MM.1S (cell line): ENCODE results near the gene ODF4.

Source experiments
- DNase-seq: peaks from one replicate; pipeline ENCODE4 v3.0.0-alpha.2; 2015
- H2AFZ ChIP-seq: fragments of 300-600 bp; sonication (generic); 2 replicates; pipeline ENCODE4 v1.6.0; 2016; ENCODE audit warnings: antibody characterized with exemption, low read length
- H3F3A ChIP-seq: fragments of 300-600 bp; sonication (generic); 2 replicates; pipeline ENCODE4 v1.6.1; 2016; ENCODE audit warnings: mild to moderate bottlenecking, antibody characterized with exemption, low read length, moderate library complexity, mixed read lengths; ENCODE audit not compliant: insufficient read depth
- H3K27ac ChIP-seq: fragments of 300-600 bp; sonication (generic); 2 replicates; pipeline ENCODE4 v1.5.1; 2016; ENCODE audit warnings: mild to moderate bottlenecking, low read length
- H3K27me3 ChIP-seq: fragments of 300-600 bp; sonication (generic); replicated peaks from 2 replicates; pipeline ENCODE4 v1.6.0; 2016; ENCODE audit warnings: low read length; ENCODE audit not compliant: insufficient read depth
- H3K36me3 ChIP-seq: fragments of 300-600 bp; sonication (generic); replicated peaks from 2 replicates; pipeline ENCODE4 v1.6.1; 2016; ENCODE audit warnings: mild to moderate bottlenecking, low read length, mixed read lengths; ENCODE audit not compliant: insufficient read depth
- H3K4me1 ChIP-seq: fragments of 300-600 bp; sonication (generic); 2 replicates; pipeline ENCODE4 v1.6.1; 2016; ENCODE audit warnings: low read length, mixed read lengths
- H3K4me2 ChIP-seq: fragments of 300-600 bp; sonication (generic); 2 replicates; pipeline ENCODE4 v1.6.0; 2016; ENCODE audit warnings: low read depth, low read length
- H3K4me3 ChIP-seq: fragments of 300-600 bp; sonication (generic); 2 replicates; pipeline ENCODE4 v1.5.1; 2016; ENCODE audit warnings: low read length, mixed read lengths
- H3K79me2 ChIP-seq: fragments of 300-600 bp; sonication (generic); 2 replicates; pipeline ENCODE4 v1.6.1; 2016; ENCODE audit warnings: mixed run types, low read length, mixed read lengths
- H3K9ac ChIP-seq: fragments of 300-600 bp; sonication (generic); 2 replicates; pipeline ENCODE4 v1.6.1; 2016; ENCODE audit warnings: low read length, mixed read lengths
- H3K9me2 ChIP-seq: fragments of 300-600 bp; sonication (generic); replicated peaks from 2 replicates; pipeline ENCODE4 v1.6.1; 2016; ENCODE audit warnings: mild to moderate bottlenecking, low read length, mixed read lengths; ENCODE audit not compliant: insufficient read depth
- H3K9me3 ChIP-seq: fragments of 300-600 bp; sonication (generic); replicated peaks from 2 replicates; pipeline ENCODE4 v1.6.1; 2016; ENCODE audit warnings: mild to moderate bottlenecking, low read length, mixed read lengths; ENCODE audit not compliant: insufficient read depth
- H4K20me1 ChIP-seq: fragments of 300-600 bp; sonication (generic); 2 replicates; pipeline ENCODE4 v1.6.1; 2016; ENCODE audit warnings: mild to moderate bottlenecking, low read length, moderate library complexity, mixed read lengths; ENCODE audit not compliant: insufficient read depth
- EZH2 ChIP-seq: fragments of 300-600 bp; sonication (generic); optimal IDR thresholded peaks from 2 replicates; pipeline ENCODE3; 2017; ENCODE audit warnings: low read depth, mild to moderate bottlenecking, antibody characterized with exemption, low read length, mixed read lengths
- EZH2phosphoT487 ChIP-seq: fragments of 300-600 bp; sonication (generic); IDR thresholded peaks from 2 replicates; pipeline ENCODE4 v1.6.1; 2018; ENCODE audit warnings: antibody characterized with exemption, low read length
- TF ChIP-seq, protein P1 (sequence below): fragments of 300-600 bp; sonication (generic); IDR thresholded peaks from 2 replicates; pipeline ENCODE4 v1.5.1; 2016; ENCODE audit warnings: antibody characterized with exemption, low read length, mixed read lengths

Gene ODF4

DNA sequence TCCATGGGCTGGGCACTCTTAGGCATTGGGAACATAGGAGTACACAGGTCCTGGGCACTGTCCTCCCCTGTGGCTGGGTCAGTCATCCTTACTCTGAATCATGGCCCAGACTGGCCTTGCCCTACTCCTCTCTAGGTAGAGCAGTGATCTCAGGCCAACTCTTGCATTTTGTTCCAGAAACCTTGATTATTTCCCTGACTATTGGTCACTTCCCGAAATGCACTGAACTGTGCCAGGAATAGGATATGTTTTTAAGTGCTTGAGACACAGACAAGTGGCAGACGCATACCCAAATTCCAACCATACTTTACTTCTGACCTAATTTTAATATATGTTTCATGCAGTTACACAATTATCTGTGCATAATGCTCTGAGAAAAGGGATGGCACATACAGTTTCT is 26.6 kb downstream of the ODF4 start:
- no peak overlapping the region for H3K9ac ChIP-seq
- no peak for DNase-seq

DNA sequence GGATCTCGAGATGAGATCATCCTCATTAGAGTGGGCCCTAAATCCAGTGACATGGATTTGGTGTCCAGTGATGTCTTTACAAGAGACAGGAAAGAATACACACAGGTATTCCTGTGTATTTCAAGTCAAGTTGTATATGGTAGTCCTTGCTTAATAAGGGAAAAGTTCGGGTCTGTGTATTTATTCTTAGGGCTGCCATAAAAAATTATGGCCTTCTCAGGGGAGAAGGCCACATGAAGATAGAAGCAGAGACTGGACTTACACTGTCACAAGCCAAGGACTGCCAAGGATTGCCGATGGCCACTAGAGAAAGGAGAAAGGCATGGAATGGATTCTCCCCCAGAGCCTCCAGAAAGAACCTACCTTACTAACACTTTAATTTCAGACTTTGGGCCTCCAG is 28.6 kb downstream of the ODF4 start:
- H3K9me2 ChIP-seq: no peaks in the 10 kb centered on the region
- no peak overlapping the region for H3K4me2 ChIP-seq
- TF ChIP-seq EZH2phosphoT487 (no peak), EZH2 (no peak)
- no peak overlapping the region for H2AFZ ChIP-seq
- no peaks in the 10 kb centered on the region for H3K79me2 ChIP-seq
- H4K20me1 ChIP-seq: no peaks in the 10 kb centered on the region
- DNase-seq: no peak
- H3F3A ChIP-seq: peaks cover 14% of the 10 kb centered on the region
- H3K9ac ChIP-seq: no peak overlapping the region
- no peaks in the 10 kb centered on the region for H3K27me3 ChIP-seq
- no peaks in the 10 kb centered on the region for H3K9me3 ChIP-seq
- no peak overlapping the region for H3K4me3 ChIP-seq
- H3K4me1 ChIP-seq: peaks cover 15% of the 10 kb centered on the region
- H3K27ac ChIP-seq: no peak overlapping the region
- H3K36me3 ChIP-seq: 0 out of 2 replicates have a peak, but pooled peaks cover 3% of the 10 kb centered on the region

More for the DNA sequence above, 26.6 kb downstream of the ODF4 start:
- Histone ChIP-seq H2AFZ (no peak overlapping the region), H3K4me3 (no peak overlapping the region), H3K9me2 (no peaks in the 10 kb centered on the region), H3K9me3 (no peaks in the 10 kb centered on the region), H3K36me3 (0 out of 2 replicates have a peak, but pooled peaks cover 3% of the 10 kb centered on the region), H3K4me1 (no peaks in the 10 kb centered on the region), H3K27me3 (no peaks in the 10 kb centered on the region), H4K20me1 (no peaks in the 10 kb centered on the region), H3K4me2 (no peak overlapping the region), H3K79me2 (no peaks in the 10 kb centered on the region), H3K27ac (no peak overlapping the region), H3F3A (no peaks in the 10 kb centered on the region)
- TF ChIP-seq EZH2phosphoT487 (no peak), EZH2 (no peak)
- TF ChIP-seq, protein P1, sequence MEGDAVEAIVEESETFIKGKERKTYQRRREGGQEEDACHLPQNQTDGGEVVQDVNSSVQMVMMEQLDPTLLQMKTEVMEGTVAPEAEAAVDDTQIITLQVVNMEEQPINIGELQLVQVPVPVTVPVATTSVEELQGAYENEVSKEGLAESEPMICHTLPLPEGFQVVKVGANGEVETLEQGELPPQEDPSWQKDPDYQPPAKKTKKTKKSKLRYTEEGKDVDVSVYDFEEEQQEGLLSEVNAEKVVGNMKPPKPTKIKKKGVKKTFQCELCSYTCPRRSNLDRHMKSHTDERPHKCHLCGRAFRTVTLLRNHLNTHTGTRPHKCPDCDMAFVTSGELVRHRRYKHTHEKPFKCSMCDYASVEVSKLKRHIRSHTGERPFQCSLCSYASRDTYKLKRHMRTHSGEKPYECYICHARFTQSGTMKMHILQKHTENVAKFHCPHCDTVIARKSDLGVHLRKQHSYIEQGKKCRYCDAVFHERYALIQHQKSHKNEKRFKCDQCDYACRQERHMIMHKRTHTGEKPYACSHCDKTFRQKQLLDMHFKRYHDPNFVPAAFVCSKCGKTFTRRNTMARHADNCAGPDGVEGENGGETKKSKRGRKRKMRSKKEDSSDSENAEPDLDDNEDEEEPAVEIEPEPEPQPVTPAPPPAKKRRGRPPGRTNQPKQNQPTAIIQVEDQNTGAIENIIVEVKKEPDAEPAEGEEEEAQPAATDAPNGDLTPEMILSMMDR: no peak

DNA sequence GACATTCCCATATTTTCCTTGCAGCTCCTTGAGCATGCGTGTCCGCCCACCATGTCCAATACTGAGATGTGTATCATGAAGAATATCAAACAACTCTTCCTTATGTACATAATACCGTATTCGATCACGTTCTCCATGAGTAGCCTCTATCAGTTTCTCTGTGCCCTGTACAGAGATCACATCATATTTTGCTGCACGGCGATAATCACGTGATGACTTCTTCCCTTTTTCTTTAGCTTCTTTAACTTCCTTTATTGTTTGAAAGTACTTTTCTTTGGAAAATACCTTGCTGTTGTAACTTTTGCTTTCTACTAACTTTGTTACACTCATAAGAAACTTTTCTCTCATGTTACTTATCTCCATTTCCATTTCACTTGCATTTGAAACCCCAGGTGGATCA is 30.3 kb downstream of the ODF4 start:
- Histone ChIP-seq H3K4me3 (no peak overlapping the region), H2AFZ (no peak overlapping the region), H3K27me3 (no peaks in the 10 kb centered on the region), H3K36me3 (0 out of 2 replicates have a peak, but pooled peaks cover 3% of the 10 kb centered on the region), H3K9me2 (no peaks in the 10 kb centered on the region), H3K4me2 (no peak overlapping the region), H4K20me1 (no peaks in the 10 kb centered on the region), H3F3A (peaks cover 14% of the 10 kb centered on the region), H3K79me2 (no peaks in the 10 kb centered on the region), H3K9me3 (no peaks in the 10 kb centered on the region), H3K4me1 (peaks cover 15% of the 10 kb centered on the region), H3K9ac (no peak overlapping the region), H3K27ac (no peak overlapping the region)
- DNase-seq: no peak
- TF ChIP-seq EZH2phosphoT487 (no peak), EZH2 (no peak)
- TF ChIP-seq, protein P1: no peak

DNA sequence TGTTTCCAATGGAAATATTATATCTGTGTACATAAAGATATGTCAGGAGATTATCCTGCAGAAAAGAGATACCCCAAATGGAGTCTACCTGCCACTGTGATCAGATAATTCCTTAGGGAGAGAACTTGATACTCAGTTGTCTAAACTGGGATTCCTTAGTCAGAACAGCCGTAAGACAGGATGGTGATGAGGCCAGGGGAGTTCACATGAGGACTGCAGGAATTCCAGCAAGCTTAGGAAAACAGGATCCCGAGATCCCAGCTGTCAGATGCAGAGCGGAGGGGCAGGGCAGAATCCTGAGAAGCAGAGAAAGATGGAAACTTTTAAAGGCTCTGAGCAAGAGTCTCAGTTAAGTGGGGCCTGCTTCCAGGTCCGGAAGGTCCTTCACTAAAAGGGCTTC is 32.1 kb downstream of the ODF4 start:
- Histone ChIP-seq H3K27me3 (no peaks in the 10 kb centered on the region), H3K9me3 (no peaks in the 10 kb centered on the region)

More for the DNA sequence above, 32.1 kb downstream of the ODF4 start:
- no peak overlapping the region for H3K4me2 ChIP-seq
- peaks cover 6% of the 10 kb centered on the region; the same call in 1 of the 2 replicates for H3K79me2 ChIP-seq
- H3F3A ChIP-seq: peaks cover 16% of the 10 kb centered on the region
- TF ChIP-seq, protein P1: no peak
- TF ChIP-seq EZH2phosphoT487: no peak
- no peak for TF ChIP-seq EZH2
- no peaks in the 10 kb centered on the region for H4K20me1 ChIP-seq
- no peaks in the 10 kb centered on the region for H3K9me2 ChIP-seq
- H3K4me3 ChIP-seq: no peak overlapping the region
- no peak overlapping the region for H2AFZ ChIP-seq
- peaks cover 16% of the 10 kb centered on the region for H3K4me1 ChIP-seq
- H3K27ac ChIP-seq: no peak overlapping the region; the same call in 1 of the 2 replicates
- no peak overlapping the region for H3K9ac ChIP-seq
- no peak for DNase-seq
- 0 out of 2 replicates have a peak, but pooled peaks cover 3% of the 10 kb centered on the region for H3K36me3 ChIP-seq
